Natural killer cell (primary cell): ENCODE data around the gene SCN1A. TPM values are rescaled to one million over a fixed set of nuclear protein-coding genes. Genes with fewer than 3 reads are reported as not detected.

ENCODE experiments used
- ATAC-seq, 3 donors: fragments of 150-1000 bp in 2 of 3; fragments of 200-7000 bp in 1 of 3; cut with Tn5 transposase; 1 replicate in 1 of 3; 2 replicates in 2 of 3; pipeline ENCODE4 v1.10.0; 2021; ENCODE audit warnings: mild to moderate bottlenecking in 2 of 3, moderate library complexity in 2 of 3
- DNase-seq, 2 donors: peaks; one replicate each; pipeline versions ENCODE4 v3.0.0 to v3.0.0-alpha.2; 2013 to 2021; ENCODE audit warnings: mixed read lengths in 1 of 2
- H3K27ac ChIP-seq: one replicate; pipeline ENCODE4 v1.5.1; 2013; ENCODE audit warnings: mild to moderate bottlenecking, low read length
- H3K27me3 ChIP-seq: one replicate; pipeline ENCODE4 v1.6.1; 2013; ENCODE audit warnings: low read length; ENCODE audit not compliant: control insufficient read depth, insufficient read depth
- H3K36me3 ChIP-seq: one replicate; pipeline ENCODE4 v1.6.1; 2013; ENCODE audit warnings: low read length; ENCODE audit not compliant: control insufficient read depth, insufficient read depth
- H3K4me1 ChIP-seq: one replicate; pipeline ENCODE4 v1.6.1; 2013; ENCODE audit warnings: low read length; ENCODE audit not compliant: control insufficient read depth, insufficient read depth
- H3K4me3 ChIP-seq: one replicate; pipeline ENCODE4 v1.5.1; 2013; ENCODE audit warnings: low read length
- H3K9me3 ChIP-seq: one replicate; pipeline ENCODE4 v1.6.1; 2013; ENCODE audit warnings: low read length; ENCODE audit not compliant: control insufficient read depth, insufficient read depth
- H3K27ac Mint-ChIP-seq, 2 donors: one replicate each; pipeline ENCODE4 v1.8.0; 2022; ENCODE audit warnings: mild to moderate bottlenecking in 2 of 2, mixed read lengths in 2 of 2, moderate library complexity in 1 of 2
- H3K27me3 Mint-ChIP-seq, 2 donors: one replicate each; pipeline ENCODE4 v1.8.0; 2022; ENCODE audit warnings: low read depth in 2 of 2, mixed read lengths in 2 of 2
- H3K36me3 Mint-ChIP-seq: one replicate; pipeline ENCODE4 v1.8.0; 2022; ENCODE audit warnings: mixed read lengths
- H3K4me1 Mint-ChIP-seq, 2 donors: one replicate each; pipeline ENCODE4 v1.8.0; 2022; ENCODE audit warnings: mixed read lengths in 2 of 2
- H3K4me3 Mint-ChIP-seq: one replicate; pipeline ENCODE4 v1.8.0; 2022; ENCODE audit warnings: mild to moderate bottlenecking, moderate library complexity, mixed read lengths
- H3K9me3 Mint-ChIP-seq, 2 donors: one replicate each; pipeline ENCODE4 v1.8.0; 2022; ENCODE audit warnings: mixed read lengths in 2 of 2
- CTCF ChIP-seq: fragments of 200-600 bp; IDR thresholded peaks from one replicate; pipeline ENCODE4 v1.8.0; 2022; ENCODE audit warnings: antibody characterized with exemption
- WGBS: methylation state at CpG from one replicate; pipeline ENCODE4 v1.1.7; 2013; ENCODE audit warnings: missing lambda C conversion rate; ENCODE audit not compliant: insufficient coverage; 5-methylcytosine and 5-hydroxymethylcytosine counted together
- intact Hi-C: fragments of 100-400 bp; cut with micrococcal nuclease; formaldehyde crosslinking; loops from one replicate; pipeline ENCODE4 v1.14.2; 2022
- total RNA-seq, 4 donors: library from RNA; stranded (reverse); fragments of 120-200 nt in 1 of 4; gene quantifications; one replicate each; pipeline versions ENCODE4 v1.2.3 to v1.2.4, GENCODE V29; 2013 to 2022

Gene SCN1A
- total RNA-seq, 3 donors from 2014 or later (not counting 1 experiment from before 2014, with no cell fraction given) = not detected

DNA sequence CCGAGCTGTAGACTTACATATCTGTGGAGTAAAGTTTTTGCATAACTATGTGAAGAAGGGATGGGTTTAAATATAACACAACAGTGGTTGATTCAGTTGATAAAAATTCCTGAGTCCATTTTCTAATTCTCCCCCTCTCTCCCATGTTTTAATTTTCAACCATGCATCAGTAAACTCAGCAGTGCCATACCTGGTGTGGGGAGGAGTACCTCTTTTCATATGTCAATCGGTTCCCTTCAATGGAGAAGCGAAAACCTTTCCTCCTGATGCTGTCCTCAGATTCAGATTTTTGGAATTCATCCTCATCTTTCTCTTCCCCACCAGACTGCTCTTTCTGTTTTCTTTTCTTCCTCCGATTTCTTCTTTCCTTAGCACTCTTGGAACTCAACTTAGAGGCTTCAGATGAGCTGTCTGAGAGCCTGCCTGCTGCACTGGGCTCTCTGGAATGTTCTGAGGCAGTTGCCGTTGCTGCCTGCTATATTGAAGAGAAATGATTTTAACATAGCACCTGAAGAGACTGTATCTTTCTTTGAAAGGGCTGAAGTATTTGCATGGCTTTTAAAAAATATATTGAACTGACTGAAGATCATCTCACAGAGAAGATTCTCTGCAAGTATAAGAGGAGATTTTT, 82.9 kb downstream of the SCN1A start:
- no peaks in the 10 kb centered on the region for H3K4me1 Mint-ChIP-seq
- no peaks in the 10 kb centered on the region for H3K4me1 ChIP-seq
- peaks cover 2% of the 10 kb centered on the region for H3K27me3 ChIP-seq
- ATAC-seq (no peak), DNase-seq (no peak)
- H3K4me3 ChIP-seq = no peak overlapping the region
- no peak for TF ChIP-seq CTCF
- no peaks in the 10 kb centered on the region for H3K36me3 Mint-ChIP-seq
- no peaks in the 10 kb centered on the region for H3K9me3 ChIP-seq
- H3K27me3 Mint-ChIP-seq = no peaks in the 10 kb centered on the region
- no peaks in the 10 kb centered on the region for H3K36me3 ChIP-seq
- WGBS = 95% methylated on average over 4 of the region's 5 CpGs
- intact Hi-C loops = no loop called here
- peaks cover 0 to 2% of the 10 kb centered on the region in 2 donors for H3K9me3 Mint-ChIP-seq
- H3K4me3 Mint-ChIP-seq = no peak overlapping the region
- no peak overlapping the region for H3K27ac ChIP-seq
- H3K27ac Mint-ChIP-seq = no peak overlapping the region

GRCh38 chr2:166042768-166043390, 84.9 kb downstream of the SCN1A start:
- DNase-seq = no peak
- no peak overlapping the region for H3K4me3 ChIP-seq
- Mint-ChIP-seq H3K9me3 (peaks cover 0 to 2% of the 10 kb centered on the region in 2 donors), H3K27ac (no peak overlapping the region), H3K4me3 (no peak overlapping the region), H3K36me3 (no peaks in the 10 kb centered on the region), H3K27me3 (no peaks in the 10 kb centered on the region), H3K4me1 (no peaks in the 10 kb centered on the region)
- H3K4me1 ChIP-seq = no peaks in the 10 kb centered on the region
- H3K27me3 ChIP-seq = peaks cover 2% of the 10 kb centered on the region
- H3K9me3 ChIP-seq = no peaks in the 10 kb centered on the region
- ATAC-seq = no peak
- H3K36me3 ChIP-seq = no peaks in the 10 kb centered on the region
- TF ChIP-seq CTCF = no peak
- intact Hi-C loops = no loop called here
- no peak overlapping the region for H3K27ac ChIP-seq

- intact Hi-C loops = no loop called here
- Mint-ChIP-seq H3K9me3 (peaks cover 0 to 2% of the 10 kb centered on the region in 2 donors), H3K27ac (no peak overlapping the region), H3K4me1 (no peaks in the 10 kb centered on the region), H3K36me3 (no peaks in the 10 kb centered on the region), H3K27me3 (no peaks in the 10 kb centered on the region), H3K4me3 (no peak overlapping the region)
- DNase-seq (no peak), ATAC-seq (no peak)
- TF ChIP-seq CTCF = no peak
- WGBS = 57% methylated on average over 1 of the region's 1 CpG
- Histone ChIP-seq H3K27ac (no peak overlapping the region), H3K9me3 (no peaks in the 10 kb centered on the region), H3K27me3 (peaks cover 2% of the 10 kb centered on the region), H3K4me3 (no peak overlapping the region), H3K36me3 (no peaks in the 10 kb centered on the region), H3K4me1 (no peaks in the 10 kb centered on the region)
These were observed 85.5 kb downstream of the SCN1A start for GRCh38 chr2:166042356-166042755.

DNA sequence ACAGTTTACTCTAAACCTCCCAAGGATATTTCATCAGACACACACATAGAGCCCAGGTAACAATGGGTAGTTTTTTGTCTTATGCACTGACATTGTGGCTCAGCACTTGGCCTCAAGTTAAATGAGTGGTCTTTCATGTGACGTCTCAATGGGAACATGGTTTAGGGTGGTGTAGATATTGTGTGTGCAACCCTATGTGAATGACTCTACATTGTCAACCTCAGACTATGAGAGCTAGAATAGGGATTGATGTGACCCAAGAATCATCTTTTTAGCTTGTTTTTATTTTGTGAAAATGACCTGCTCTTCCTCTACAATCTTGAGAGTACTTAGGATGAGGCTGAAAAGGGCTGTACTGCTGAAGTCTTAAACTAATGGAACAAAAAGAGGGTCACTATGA, 86.2 kb downstream of the SCN1A start:
- no peaks in the 10 kb centered on the region for H3K27me3 Mint-ChIP-seq
- no peaks in the 10 kb centered on the region for H3K4me1 ChIP-seq
- no peak overlapping the region for H3K27ac ChIP-seq
- intact Hi-C loops = no loop called here
- WGBS = 100% methylated on average over 1 of the region's 1 CpG
- H3K27ac Mint-ChIP-seq = no peak overlapping the region
- no peaks in the 10 kb centered on the region for H3K36me3 Mint-ChIP-seq
- H3K27me3 ChIP-seq = peaks cover 2% of the 10 kb centered on the region
- no peaks in the 10 kb centered on the region for H3K9me3 Mint-ChIP-seq
- no peak for ATAC-seq
- no peak overlapping the region for H3K4me3 ChIP-seq
- no peak for TF ChIP-seq CTCF
- no peaks in the 10 kb centered on the region for H3K36me3 ChIP-seq
- H3K9me3 ChIP-seq = no peaks in the 10 kb centered on the region
- H3K4me1 Mint-ChIP-seq = no peaks in the 10 kb centered on the region
- no peak overlapping the region for H3K4me3 Mint-ChIP-seq
- DNase-seq = no peak
